Cardiac fibroblast (primary cell): ENCODE results near the gene PDZD7.

ENCODE experiments used
- DNase-seq, 2 donors: peaks; one replicate each; pipeline versions ENCODE4 v3.0.0 to v3.0.0-alpha.2; 2010; ENCODE audit warnings: low read depth in 2 of 2
- H3K4me3 ChIP-seq, 2 donors: replicated peaks in 1 of 2; 1 replicate in 1 of 2; 2 replicates in 1 of 2; pipeline ENCODE4 v1.5.1; 2011; ENCODE audit warnings: low read depth in 2 of 2, low read length in 2 of 2, mild to moderate bottlenecking in 2 of 2, moderate library complexity in 1 of 2
- TF ChIP-seq, protein P1 (sequence below): IDR thresholded peaks from one replicate; pipeline ENCODE4 v1.5.1; 2011; ENCODE audit warnings: low read depth, mild to moderate bottlenecking, low read length, inconsistent platforms

PDZD7 gene

DNA sequence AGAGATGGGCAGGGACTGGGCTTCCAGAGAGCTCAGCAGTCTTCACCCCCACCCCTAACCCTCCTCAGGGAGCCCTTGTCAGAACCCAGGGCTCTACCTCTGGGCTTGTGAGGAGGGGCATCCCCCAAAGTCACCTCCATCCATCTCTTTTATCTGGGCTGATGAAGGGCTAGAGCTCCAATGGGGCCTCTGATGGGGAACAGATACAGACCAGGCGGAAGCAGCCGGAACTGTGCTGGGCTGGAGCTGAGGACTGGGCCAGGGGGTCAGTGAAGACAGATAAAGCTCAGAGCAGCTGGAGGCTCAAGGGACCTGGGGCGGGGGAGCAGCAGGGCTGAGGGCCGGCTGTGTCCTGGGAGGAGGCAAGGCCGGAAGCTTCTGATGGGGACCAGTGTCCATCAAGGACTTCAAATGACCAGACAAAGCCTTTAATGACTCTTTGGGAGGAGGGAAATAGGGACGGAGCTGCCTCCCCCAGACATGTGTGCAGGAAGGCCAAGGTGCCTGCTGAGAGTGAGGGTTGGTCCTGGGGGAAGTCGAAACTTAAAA, 41.0 kb upstream of the PDZD7 start:
- H3K4me3 ChIP-seq, result no peak overlapping the region
- no peak for DNase-seq
- TF ChIP-seq, protein P1, sequence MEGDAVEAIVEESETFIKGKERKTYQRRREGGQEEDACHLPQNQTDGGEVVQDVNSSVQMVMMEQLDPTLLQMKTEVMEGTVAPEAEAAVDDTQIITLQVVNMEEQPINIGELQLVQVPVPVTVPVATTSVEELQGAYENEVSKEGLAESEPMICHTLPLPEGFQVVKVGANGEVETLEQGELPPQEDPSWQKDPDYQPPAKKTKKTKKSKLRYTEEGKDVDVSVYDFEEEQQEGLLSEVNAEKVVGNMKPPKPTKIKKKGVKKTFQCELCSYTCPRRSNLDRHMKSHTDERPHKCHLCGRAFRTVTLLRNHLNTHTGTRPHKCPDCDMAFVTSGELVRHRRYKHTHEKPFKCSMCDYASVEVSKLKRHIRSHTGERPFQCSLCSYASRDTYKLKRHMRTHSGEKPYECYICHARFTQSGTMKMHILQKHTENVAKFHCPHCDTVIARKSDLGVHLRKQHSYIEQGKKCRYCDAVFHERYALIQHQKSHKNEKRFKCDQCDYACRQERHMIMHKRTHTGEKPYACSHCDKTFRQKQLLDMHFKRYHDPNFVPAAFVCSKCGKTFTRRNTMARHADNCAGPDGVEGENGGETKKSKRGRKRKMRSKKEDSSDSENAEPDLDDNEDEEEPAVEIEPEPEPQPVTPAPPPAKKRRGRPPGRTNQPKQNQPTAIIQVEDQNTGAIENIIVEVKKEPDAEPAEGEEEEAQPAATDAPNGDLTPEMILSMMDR, result no peak

DNA sequence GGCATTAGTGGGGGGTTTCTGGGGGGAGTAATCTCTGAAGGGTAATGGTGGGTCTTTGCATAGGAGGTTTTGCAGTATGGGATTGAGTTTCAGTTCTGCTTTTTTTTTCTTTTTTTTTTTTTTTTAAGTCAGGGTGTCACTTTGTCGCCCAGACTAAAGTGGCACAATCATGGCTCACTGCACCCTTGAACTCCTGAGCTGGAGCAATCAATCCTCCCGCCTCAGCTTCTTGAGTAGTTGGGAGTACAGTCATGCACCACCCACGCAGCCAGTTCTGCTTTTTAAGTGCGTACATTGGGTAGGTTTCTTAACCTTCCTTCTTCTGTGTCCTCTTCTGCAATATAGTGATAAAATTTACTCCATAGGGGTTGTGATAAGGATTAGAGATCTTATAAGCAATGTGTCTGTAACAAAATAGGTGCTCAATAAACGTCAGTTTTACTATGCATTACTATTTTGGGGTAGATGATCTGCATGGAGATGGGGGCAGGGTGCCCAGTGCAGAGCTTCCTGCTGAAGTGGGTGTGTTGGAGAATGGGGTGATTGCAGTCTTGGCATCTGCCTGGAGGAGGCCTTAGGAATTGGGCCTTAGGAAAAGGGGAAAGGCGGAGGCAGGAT, 40.4 kb upstream of the PDZD7 start:
- TF ChIP-seq, protein P1, result no peak
- no peak overlapping the region for H3K4me3 ChIP-seq
- peak; percentile 25 to 54 for DNase-seq

DNA sequence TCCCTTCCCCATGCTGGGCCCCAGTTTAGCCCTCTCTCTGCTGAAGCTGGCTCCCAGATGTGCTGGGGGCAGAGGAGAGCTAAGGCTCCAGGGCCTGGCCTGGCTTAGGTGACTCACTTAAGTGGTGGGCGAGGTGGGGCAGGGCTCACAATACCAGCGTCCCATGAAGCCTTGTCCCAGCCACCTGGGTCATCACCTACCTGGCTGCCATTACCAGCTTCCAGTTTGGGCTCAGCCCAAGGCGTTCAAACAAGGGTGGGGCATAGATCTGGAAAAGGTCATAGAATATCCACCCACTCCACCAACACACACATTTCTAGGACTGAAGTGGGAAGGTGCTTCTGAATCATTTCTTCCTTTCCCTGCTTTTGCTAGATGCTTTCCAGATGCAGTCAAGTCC, 39.2 kb upstream of the PDZD7 start:
- TF ChIP-seq, protein P1, result no peak
- no peak overlapping the region for H3K4me3 ChIP-seq
- DNase-seq, result no peak

DNA sequence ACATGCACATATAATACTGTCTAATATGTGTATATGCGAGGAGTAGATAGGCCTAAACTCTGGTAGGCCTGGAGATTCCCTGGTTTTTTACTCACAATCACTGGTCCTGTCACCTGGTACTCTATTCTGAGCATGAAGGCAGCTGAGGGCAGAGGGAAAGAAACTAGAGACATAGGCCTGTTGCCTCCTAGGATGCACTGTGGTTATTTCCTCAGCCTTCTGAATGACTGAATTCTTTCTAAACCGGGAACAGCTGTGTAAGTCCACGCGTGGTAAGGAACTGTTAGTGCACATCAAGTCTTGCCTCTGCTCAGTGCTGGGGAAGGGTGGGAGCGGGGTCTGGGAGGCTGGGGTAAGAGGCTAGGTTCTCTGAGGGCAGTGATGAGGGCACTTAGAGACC, 38.5 kb upstream of the PDZD7 start:
- DNase-seq, result no peak
- TF ChIP-seq, protein P1, result no peak
- no peak overlapping the region for H3K4me3 ChIP-seq

DNA sequence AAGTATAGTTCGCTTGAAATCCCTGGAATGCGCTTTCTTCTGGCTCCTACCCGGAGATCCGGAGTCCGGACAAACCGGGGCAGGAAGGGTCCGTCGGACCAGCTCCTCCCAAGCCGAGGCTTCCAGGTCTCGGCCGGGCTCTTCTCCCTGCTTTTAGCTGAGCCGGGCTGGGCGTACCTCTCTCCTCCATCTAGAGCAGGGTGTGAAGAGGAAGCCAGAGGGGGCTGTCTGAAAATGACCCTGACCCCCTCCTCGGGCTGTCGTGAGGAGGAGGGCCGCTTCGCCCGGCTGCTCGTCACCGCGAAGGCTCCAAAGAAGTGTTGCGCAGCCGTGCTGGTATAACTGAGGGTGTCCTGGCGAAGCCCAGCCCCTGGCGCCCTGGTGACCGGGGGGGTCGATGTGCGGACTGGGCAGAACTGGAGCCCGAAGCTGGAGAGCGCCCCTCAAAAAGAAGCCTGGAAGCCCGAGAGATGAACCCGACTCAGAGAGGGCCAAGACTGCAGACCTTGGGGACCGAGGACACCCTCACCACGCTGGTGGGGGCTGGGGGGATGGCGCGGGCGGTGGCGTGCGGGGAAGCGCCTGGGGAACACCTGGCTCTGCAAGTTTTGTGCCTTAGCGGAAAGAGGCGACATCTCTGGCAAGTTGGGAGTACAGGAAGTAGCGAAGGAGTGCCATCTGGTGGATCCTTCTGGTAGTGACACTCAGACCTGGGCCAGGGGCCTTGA, 36.6 kb upstream of the PDZD7 start:
- TF ChIP-seq, protein P1, result peak; percentile 82
- peak; percentile 85 to 86 for DNase-seq
- H3K4me3 ChIP-seq, result peak overlapping the region; percentile 57 to 59

DNA sequence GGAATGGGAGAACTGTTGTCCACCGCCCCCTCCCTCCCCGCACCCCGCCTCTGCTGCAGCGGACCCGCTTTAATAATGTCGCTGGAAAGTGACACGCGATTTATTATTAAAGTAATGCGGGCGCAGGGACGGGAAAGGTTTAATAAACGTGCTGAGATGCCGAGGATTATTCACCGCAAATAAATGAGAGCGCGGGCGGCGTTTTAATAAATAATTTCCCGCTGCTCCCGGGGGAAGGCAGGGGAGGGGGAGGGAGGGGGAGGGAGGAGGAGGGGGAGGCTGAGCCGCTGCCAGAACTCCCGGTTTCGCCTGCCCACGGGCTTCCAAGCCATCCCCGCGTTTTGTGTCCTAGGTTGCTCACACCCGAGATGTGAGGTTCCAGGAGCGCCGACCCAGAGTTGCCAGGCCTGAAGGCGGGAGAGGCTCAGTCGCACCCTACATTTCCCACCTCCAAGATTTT, 36.0 kb upstream of the PDZD7 start:
- peak overlapping the region; percentile 57 to 59 for H3K4me3 ChIP-seq
- no peak for DNase-seq
- TF ChIP-seq, protein P1, result no peak
